IMR-90 (cell line): Measurements from ENCODE around the gene LYRM4. TPM values are rescaled to one million over a fixed set of nuclear protein-coding genes. Genes with fewer than 3 reads are reported as not detected.

Experiments
- ATAC-seq: fragments of 200-7000 bp; cut with Tn5 transposase; 2 replicates; pipeline ENCODE4 v1.9.1; 2020; ENCODE audit warnings: low read depth, mild to moderate bottlenecking, moderate library complexity
- BruUV-seq: library from RNA; stranded (reverse); fragments of 400-500 nt; replicated peaks from 2 replicates; lab custom pipeline; 2021; lab: Mats Ljungman, UMichigan
- CTCF ChIA-PET: fragments of 300-600 bp; formaldehyde crosslinking; extraction: SDS; loops from one replicate; lab custom pipeline; 2021; ENCODE audit warnings: antibody characterized with exemption; lab: Yijun Ruan, JAX
- POLR2A ChIA-PET: fragments of 300-600 bp; sonication (Branson Sonifier 250); formaldehyde crosslinking; loops from one replicate; lab custom pipeline; 2022; ENCODE audit warnings: antibody characterized with exemption; ENCODE audit not compliant: unreplicated experiment; lab: Charles Lee
- DNase-seq: peaks from one replicate; pipeline ENCODE4 v3.0.0; 2013
- H2AFZ ChIP-seq: replicated peaks from 2 replicates; pipeline ENCODE3; 2013; ENCODE audit warnings: low read length, mild to moderate bottlenecking; ENCODE audit not compliant: poor library complexity
- H2AK5ac ChIP-seq: 2 replicates; pipeline ENCODE4 v1.6.1; 2013; ENCODE audit warnings: low read depth, low read length, inconsistent platforms
- H2AK9ac ChIP-seq: replicated peaks from 2 replicates; pipeline ENCODE3; 2013; ENCODE audit warnings: mild to moderate bottlenecking, low read depth, low read length, moderate library complexity; ENCODE audit not compliant: poor library complexity
- H2BK120ac ChIP-seq: 2 replicates; pipeline ENCODE4 v1.6.1; 2013; ENCODE audit warnings: low read depth, low read length, inconsistent platforms
- H2BK15ac ChIP-seq: 3 replicates; pipeline ENCODE4 v1.6.1; 2013; ENCODE audit warnings: low read depth, low read length, inconsistent platforms
- H2BK20ac ChIP-seq: 2 replicates; pipeline ENCODE4 v1.6.1; 2013; ENCODE audit warnings: low read depth, mild to moderate bottlenecking, inconsistent platforms, low read length, moderate library complexity
- H2BK5ac ChIP-seq: 2 replicates; pipeline ENCODE4 v1.6.1; 2013; ENCODE audit warnings: mild to moderate bottlenecking, low read depth, low read length, inconsistent platforms; ENCODE audit not compliant: poor library complexity, severe bottlenecking
- H3K14ac ChIP-seq: replicated peaks from 2 replicates; pipeline ENCODE4 v1.6.1; 2013; ENCODE audit warnings: low read depth, low read length, inconsistent platforms
- H3K18ac ChIP-seq: 2 replicates; pipeline ENCODE4 v1.6.1; 2013; ENCODE audit warnings: low read depth, low read length, control low read depth
- H3K23ac ChIP-seq: 2 replicates; pipeline ENCODE4 v1.6.1; 2013; ENCODE audit warnings: low read depth, low read length, inconsistent platforms
- H3K27ac ChIP-seq: 2 replicates; pipeline ENCODE4 v1.5.1; 2013; ENCODE audit warnings: mild to moderate bottlenecking, control low read depth, low read length; ENCODE audit not compliant: insufficient read depth
- H3K27me3 ChIP-seq: 2 replicates; pipeline ENCODE4 v1.6.1; 2013; ENCODE audit warnings: low read length; ENCODE audit not compliant: control insufficient read depth, insufficient read depth
- H3K36me3 ChIP-seq: 2 replicates; pipeline ENCODE4 v1.6.1; 2013; ENCODE audit warnings: low read length, mixed read lengths; ENCODE audit not compliant: control insufficient read depth, insufficient read depth
- H3K4ac ChIP-seq: 2 replicates; pipeline ENCODE4 v1.6.1; 2013; ENCODE audit warnings: low read depth, low read length, inconsistent platforms
- H3K4me1 ChIP-seq: 2 replicates; pipeline ENCODE4 v1.6.1; 2013; ENCODE audit warnings: low read length, mixed read lengths; ENCODE audit not compliant: control insufficient read depth, insufficient read depth
- H3K4me2 ChIP-seq: 2 replicates; pipeline ENCODE4 v1.6.1; 2013; ENCODE audit warnings: low read depth, mild to moderate bottlenecking, control low read depth, low read length, moderate library complexity
- H3K4me3 ChIP-seq: 2 replicates; pipeline ENCODE4 v1.5.1; 2013; ENCODE audit warnings: low read depth, mild to moderate bottlenecking, control low read depth, low read length, moderate library complexity; ENCODE audit not compliant: insufficient read depth
- H3K56ac ChIP-seq: 2 replicates; pipeline ENCODE4 v1.6.1; 2013; ENCODE audit warnings: low read length, inconsistent platforms; ENCODE audit not compliant: insufficient read depth; ENCODE audit errors: extremely low read depth
- H3K79me1 ChIP-seq, 2 experiments: 2 replicates each; pipeline ENCODE4 v1.6.1; 2013; ENCODE audit warnings: low read length in 2 of 2, inconsistent platforms in 1 of 2, low read depth in 1 of 2
- H3K9ac ChIP-seq: 2 replicates; pipeline ENCODE4 v1.6.1; 2013; ENCODE audit warnings: low read depth, low read length, control low read depth
- H3K9me1 ChIP-seq: 2 replicates; pipeline ENCODE4 v1.6.1; 2013; ENCODE audit warnings: low read length, inconsistent platforms; ENCODE audit not compliant: insufficient read depth
- H3K9me3 ChIP-seq: 2 replicates; pipeline ENCODE4 v1.6.1; 2013; ENCODE audit warnings: low read length; ENCODE audit not compliant: control insufficient read depth, insufficient read depth
- H4K20me1 ChIP-seq: 2 replicates; pipeline ENCODE4 v1.6.1; 2013; ENCODE audit warnings: low read length, inconsistent platforms; ENCODE audit not compliant: insufficient read depth
- H4K5ac ChIP-seq: 2 replicates; pipeline ENCODE4 v1.6.1; 2013; ENCODE audit warnings: mild to moderate bottlenecking, low read depth, low read length, control low read depth
- H4K8ac ChIP-seq, 2 experiments: 2 replicates each; pipeline ENCODE4 v1.6.1; 2013; ENCODE audit warnings: low read depth in 2 of 2, low read length in 2 of 2, control low read depth in 1 of 2, inconsistent platforms in 1 of 2
- H4K91ac ChIP-seq: 2 replicates; pipeline ENCODE4 v1.6.1; 2013; ENCODE audit warnings: low read depth, low read length, inconsistent platforms; ENCODE audit not compliant: insufficient read depth
- BHLHE40 ChIP-seq: fragments of 150-350 bp; IDR thresholded peaks from 2 replicates; pipeline ENCODE4 v1.6.1; 2016; ENCODE audit warnings: mild to moderate bottlenecking, low read depth, low read length
- CEBPB ChIP-seq: IDR thresholded peaks from 2 replicates; pipeline ENCODE4 v1.6.1; 2012; ENCODE audit warnings: low read depth, low read length, improper control_type of control experiment
- CHD1 ChIP-seq: IDR thresholded peaks from 2 replicates; pipeline ENCODE4 v1.6.1; 2012; ENCODE audit warnings: low read depth, low read length, improper control_type of control experiment
- FOS ChIP-seq: fragments of 150-350 bp; IDR thresholded peaks from 2 replicates; pipeline ENCODE4 v1.6.1; 2016; ENCODE audit warnings: low read depth, low read length
- MAFK ChIP-seq: IDR thresholded peaks from 2 replicates; pipeline ENCODE4 v1.6.1; 2012; ENCODE audit warnings: low read depth, low read length, improper control_type of control experiment
- MAZ ChIP-seq: IDR thresholded peaks from 2 replicates; pipeline ENCODE4 v1.6.1; 2012; ENCODE audit warnings: low read depth, mild to moderate bottlenecking, low read length, improper control_type of control experiment, moderate library complexity, borderline replicate concordance
- MXI1 ChIP-seq: IDR thresholded peaks from 2 replicates; pipeline ENCODE4 v1.6.1; 2012; ENCODE audit warnings: low read depth, mild to moderate bottlenecking, low read length, moderate library complexity, borderline replicate concordance
- NFE2L2 ChIP-seq: fragments of 150-350 bp; IDR thresholded peaks from 2 replicates; pipeline ENCODE4 v1.6.1; 2016; ENCODE audit warnings: low read depth, mild to moderate bottlenecking, low read length
- POLR2A ChIP-seq: IDR thresholded peaks from 2 replicates; pipeline ENCODE4 v1.6.1; 2012; ENCODE audit warnings: mild to moderate bottlenecking, low read depth, low read length
- RAD21 ChIP-seq: IDR thresholded peaks from 2 replicates; pipeline ENCODE4 v1.6.1; 2012; ENCODE audit warnings: low read length, improper control_type of control experiment
- RCOR1 ChIP-seq: IDR thresholded peaks from 2 replicates; pipeline ENCODE4 v1.6.1; 2012; ENCODE audit warnings: mild to moderate bottlenecking, low read length, improper control_type of control experiment; ENCODE audit not compliant: insufficient replicate concordance
- RFX5 ChIP-seq: IDR thresholded peaks from 2 replicates; pipeline ENCODE4 v1.8.0; 2012; ENCODE audit warnings: low read depth, mild to moderate bottlenecking, low read length, moderate library complexity
- SMC3 ChIP-seq: fragments of 150-350 bp; IDR thresholded peaks from 2 replicates; pipeline ENCODE4 v1.6.1; 2016; ENCODE audit warnings: low read depth, mild to moderate bottlenecking, antibody characterized with exemption, low read length, moderate library complexity
- WGBS, 2 experiments: methylation state at CpG; one replicate each; pipeline versions ENCODE4 v1.1.5 to v1.1.7; 2013; ENCODE audit warnings: missing lambda C conversion rate in 2 of 2; ENCODE audit not compliant: insufficient read length in 1 of 2; ENCODE audit errors: extremely low coverage in 2 of 2; 5-methylcytosine and 5-hydroxymethylcytosine counted together
- dilution Hi-C: fragments of 300-500 bp; cut with HindIII; formaldehyde crosslinking; loops from one replicate; pipeline ENCODE4 v1.14.3; 2018; ENCODE audit warnings: low sequenced_read_pairs; ENCODE audit not compliant: unreplicated experiment
- in situ Hi-C: fragments of 300-500 bp; cut with MboI; formaldehyde crosslinking; loops from 3 replicates; pipeline ENCODE4 v1.14.3; 2019; ENCODE audit warnings: low sequenced_read_pairs, inconsistent platforms, mixed read lengths
- intact Hi-C: fragments of 100-400 bp; cut with micrococcal nuclease; formaldehyde crosslinking; loops from 2 replicates; pipeline ENCODE4 v1.10.0; 2022
- polyA plus RNA-seq, 3 experiments: library from polyadenylated mRNA; depleted of rRNA; stranded (reverse); fragments of >200 nt; gene quantifications; 2 replicates each; pipeline ENCODE4 v1.2.3, GENCODE V29; 2012; ENCODE audit warnings: low replicate concordance in 1 of 3
- total RNA-seq: library from RNA; depleted of rRNA; stranded (reverse); fragments of >200 nt; gene quantifications from 2 replicates; pipeline ENCODE4 v1.2.3, GENCODE V29; 2012
- TF ChIP-seq, protein P1 (sequence below): conservative IDR thresholded peaks from 2 replicates; pipeline ENCODE4 v1.5.1; 2012; ENCODE audit warnings: mild to moderate bottlenecking, low read depth, low read length, improper control_type of control experiment
- TF ChIP-seq, protein P2 (sequence below): fragments of 150-350 bp; IDR thresholded peaks from 2 replicates; pipeline ENCODE4 v1.6.1; 2016; ENCODE audit warnings: low read depth, mild to moderate bottlenecking, low read length, moderate library complexity, borderline replicate concordance
- TF ChIP-seq, protein P3 (sequence below): fragments of 150-350 bp; IDR thresholded peaks from 2 replicates; pipeline ENCODE4 v1.6.1; 2017; ENCODE audit warnings: mild to moderate bottlenecking, antibody characterized with exemption, low read length, low read depth

The LYRM4 gene
- total and polyA plus RNA-seq, 2 of the 4 experiments (the other 2 are of a cell fraction) = 11.5 to 26.6 TPM

DNA sequence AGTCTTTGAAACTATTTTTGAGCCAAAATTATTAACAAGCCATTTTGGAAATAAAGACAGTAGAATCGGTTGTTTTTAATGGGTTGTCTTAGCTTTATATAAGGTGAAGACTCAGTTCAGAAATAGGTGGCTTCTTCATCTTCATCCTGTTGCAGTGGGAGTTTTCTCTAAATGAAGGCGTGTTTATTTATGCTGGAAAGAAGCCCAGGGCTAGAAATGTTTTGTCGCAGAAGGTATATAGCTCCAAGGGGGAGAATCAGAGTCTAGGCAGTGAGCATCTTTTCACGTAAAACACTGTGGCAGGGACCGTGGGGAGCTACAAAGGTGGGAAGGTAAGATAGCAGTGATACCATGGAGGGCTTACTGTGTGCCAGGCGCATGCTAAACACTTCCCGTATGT lies 34.9 kb upstream of the LYRM4 start:
- H3K4me3 ChIP-seq = no peak overlapping the region
- H2AK9ac ChIP-seq = no peak overlapping the region
- H2BK5ac ChIP-seq = no peak overlapping the region
- no peak overlapping the region for H2BK20ac ChIP-seq
- ATAC-seq (peak; percentile 24; the same call in 1 of the 2 replicates), DNase-seq (peak; percentile 69)
- no peak overlapping the region for H2AFZ ChIP-seq
- H4K20me1 ChIP-seq = peaks cover 13% of the 10 kb centered on the region; the same call in 1 of the 2 replicates
- intact Hi-C loops (no loop called here), in situ Hi-C loops (no loop called here), dilution Hi-C loops (no loop called here)
- no peak overlapping the region for H3K18ac ChIP-seq
- no peak overlapping the region for H3K4ac ChIP-seq
- no peak overlapping the region for H3K9ac ChIP-seq
- H4K91ac ChIP-seq = no peak overlapping the region
- no peak overlapping the region for H3K27ac ChIP-seq
- 0 out of 2 replicates have a peak overlapping the region, but pooled peaks have one; percentile 10 for H3K4me2 ChIP-seq
- no peak overlapping the region for H4K5ac ChIP-seq
- no peak overlapping the region for H4K8ac ChIP-seq
- WGBS, 2 experiments = 52% methylated on average over 5 of the region's 7 CpGs; no CpG with 5 or more reads in 1 of the 2 experiments
- H3K23ac ChIP-seq = no peak overlapping the region
- H3K36me3 ChIP-seq = no peaks in the 10 kb centered on the region
- TF ChIP-seq, protein P1, sequence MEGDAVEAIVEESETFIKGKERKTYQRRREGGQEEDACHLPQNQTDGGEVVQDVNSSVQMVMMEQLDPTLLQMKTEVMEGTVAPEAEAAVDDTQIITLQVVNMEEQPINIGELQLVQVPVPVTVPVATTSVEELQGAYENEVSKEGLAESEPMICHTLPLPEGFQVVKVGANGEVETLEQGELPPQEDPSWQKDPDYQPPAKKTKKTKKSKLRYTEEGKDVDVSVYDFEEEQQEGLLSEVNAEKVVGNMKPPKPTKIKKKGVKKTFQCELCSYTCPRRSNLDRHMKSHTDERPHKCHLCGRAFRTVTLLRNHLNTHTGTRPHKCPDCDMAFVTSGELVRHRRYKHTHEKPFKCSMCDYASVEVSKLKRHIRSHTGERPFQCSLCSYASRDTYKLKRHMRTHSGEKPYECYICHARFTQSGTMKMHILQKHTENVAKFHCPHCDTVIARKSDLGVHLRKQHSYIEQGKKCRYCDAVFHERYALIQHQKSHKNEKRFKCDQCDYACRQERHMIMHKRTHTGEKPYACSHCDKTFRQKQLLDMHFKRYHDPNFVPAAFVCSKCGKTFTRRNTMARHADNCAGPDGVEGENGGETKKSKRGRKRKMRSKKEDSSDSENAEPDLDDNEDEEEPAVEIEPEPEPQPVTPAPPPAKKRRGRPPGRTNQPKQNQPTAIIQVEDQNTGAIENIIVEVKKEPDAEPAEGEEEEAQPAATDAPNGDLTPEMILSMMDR = no peak
- TF ChIP-seq, protein P2, sequence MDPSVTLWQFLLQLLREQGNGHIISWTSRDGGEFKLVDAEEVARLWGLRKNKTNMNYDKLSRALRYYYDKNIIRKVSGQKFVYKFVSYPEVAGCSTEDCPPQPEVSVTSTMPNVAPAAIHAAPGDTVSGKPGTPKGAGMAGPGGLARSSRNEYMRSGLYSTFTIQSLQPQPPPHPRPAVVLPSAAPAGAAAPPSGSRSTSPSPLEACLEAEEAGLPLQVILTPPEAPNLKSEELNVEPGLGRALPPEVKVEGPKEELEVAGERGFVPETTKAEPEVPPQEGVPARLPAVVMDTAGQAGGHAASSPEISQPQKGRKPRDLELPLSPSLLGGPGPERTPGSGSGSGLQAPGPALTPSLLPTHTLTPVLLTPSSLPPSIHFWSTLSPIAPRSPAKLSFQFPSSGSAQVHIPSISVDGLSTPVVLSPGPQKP = no peak
- TF ChIP-seq MXI1 (no peak), NFE2L2 (no peak), BHLHE40 (no peak), FOS (no peak), CHD1 (no peak), POLR2A (no peak), MAZ (no peak), SMC3 (no peak), RAD21 (no peak), CEBPB (no peak), RCOR1 (no peak), RFX5 (no peak), MAFK (no peak)
- TF ChIP-seq, protein P3, sequence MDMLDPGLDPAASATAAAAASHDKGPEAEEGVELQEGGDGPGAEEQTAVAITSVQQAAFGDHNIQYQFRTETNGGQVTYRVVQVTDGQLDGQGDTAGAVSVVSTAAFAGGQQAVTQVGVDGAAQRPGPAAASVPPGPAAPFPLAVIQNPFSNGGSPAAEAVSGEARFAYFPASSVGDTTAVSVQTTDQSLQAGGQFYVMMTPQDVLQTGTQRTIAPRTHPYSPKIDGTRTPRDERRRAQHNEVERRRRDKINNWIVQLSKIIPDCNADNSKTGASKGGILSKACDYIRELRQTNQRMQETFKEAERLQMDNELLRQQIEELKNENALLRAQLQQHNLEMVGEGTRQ = no peak
- BruUV-seq = no TSS peak
- H3K27me3 ChIP-seq = no peaks in the 10 kb centered on the region
- peaks cover 13 to 24% of the 10 kb centered on the region in 2 experiments for H3K79me1 ChIP-seq
- CTCF ChIA-PET = interaction anchor here (0.9 kb wide), 2 partner anchors 29 to 77 kb away, joined by 3 read pairs; no protein-coding TSS in a partner anchor
- H3K4me1 ChIP-seq = peaks cover 2% of the 10 kb centered on the region; the same call in 1 of the 2 replicates
- POLR2A ChIA-PET = no interaction called here
- no peak overlapping the region for H2BK15ac ChIP-seq
- H2AK5ac ChIP-seq = no peak overlapping the region
- no peak overlapping the region for H3K14ac ChIP-seq
- peaks cover 10% of the 10 kb centered on the region; the same call in 1 of the 2 replicates for H3K9me1 ChIP-seq
- no peak overlapping the region for H3K56ac ChIP-seq
- no peak overlapping the region for H2BK120ac ChIP-seq
- no peaks in the 10 kb centered on the region for H3K9me3 ChIP-seq
